ENCODE measurements around the gene DDIT3. TPM values are rescaled to one million over a fixed set of nuclear protein-coding genes. Genes with fewer than 3 reads are reported as not detected.

Gene DDIT3
- total RNA-seq, 4 donors from 2014 or later: 23.3 to 68.8 (median 45.1) TPM

DNA sequence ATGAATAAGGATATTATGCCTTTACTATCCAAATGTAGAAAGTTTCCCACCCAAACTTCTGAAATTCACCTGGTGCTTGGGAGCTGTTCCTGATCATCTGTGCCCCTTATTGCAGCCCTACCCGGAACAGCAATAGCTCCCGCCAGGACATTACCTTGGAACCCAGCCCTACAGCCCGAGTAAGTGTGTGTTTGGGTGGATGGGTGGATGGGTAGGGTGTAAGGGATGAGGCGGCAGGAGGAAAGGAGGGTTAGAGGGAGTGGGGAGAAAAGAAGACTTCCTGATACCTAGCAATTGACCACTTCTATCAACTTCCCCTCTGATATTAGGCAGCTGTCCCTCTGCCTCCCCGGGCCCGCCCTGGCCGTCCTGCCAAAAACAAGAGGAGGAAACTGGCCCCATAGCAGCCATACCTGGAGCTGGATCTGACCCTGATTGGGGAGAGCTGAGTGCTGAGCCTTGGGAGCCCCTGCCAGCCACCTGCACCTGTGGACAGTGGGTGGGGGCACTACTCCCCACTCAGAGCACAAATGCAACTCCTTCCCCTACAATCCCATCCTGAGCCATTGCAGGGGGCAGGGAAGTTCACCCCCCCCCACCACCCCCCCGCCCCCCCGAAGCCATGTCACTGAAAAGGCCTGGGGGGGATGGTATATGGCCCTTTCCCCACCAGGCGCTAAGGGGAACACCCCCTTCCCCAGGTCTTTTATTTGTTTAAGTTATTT lies 8.7 kb upstream of the DDIT3 start:
- TF ChIP-seq, protein P1, sequence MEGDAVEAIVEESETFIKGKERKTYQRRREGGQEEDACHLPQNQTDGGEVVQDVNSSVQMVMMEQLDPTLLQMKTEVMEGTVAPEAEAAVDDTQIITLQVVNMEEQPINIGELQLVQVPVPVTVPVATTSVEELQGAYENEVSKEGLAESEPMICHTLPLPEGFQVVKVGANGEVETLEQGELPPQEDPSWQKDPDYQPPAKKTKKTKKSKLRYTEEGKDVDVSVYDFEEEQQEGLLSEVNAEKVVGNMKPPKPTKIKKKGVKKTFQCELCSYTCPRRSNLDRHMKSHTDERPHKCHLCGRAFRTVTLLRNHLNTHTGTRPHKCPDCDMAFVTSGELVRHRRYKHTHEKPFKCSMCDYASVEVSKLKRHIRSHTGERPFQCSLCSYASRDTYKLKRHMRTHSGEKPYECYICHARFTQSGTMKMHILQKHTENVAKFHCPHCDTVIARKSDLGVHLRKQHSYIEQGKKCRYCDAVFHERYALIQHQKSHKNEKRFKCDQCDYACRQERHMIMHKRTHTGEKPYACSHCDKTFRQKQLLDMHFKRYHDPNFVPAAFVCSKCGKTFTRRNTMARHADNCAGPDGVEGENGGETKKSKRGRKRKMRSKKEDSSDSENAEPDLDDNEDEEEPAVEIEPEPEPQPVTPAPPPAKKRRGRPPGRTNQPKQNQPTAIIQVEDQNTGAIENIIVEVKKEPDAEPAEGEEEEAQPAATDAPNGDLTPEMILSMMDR (IDR thresholded peaks at IDR 0.05; ENCODE audit: low read depth): no peak

DNA sequence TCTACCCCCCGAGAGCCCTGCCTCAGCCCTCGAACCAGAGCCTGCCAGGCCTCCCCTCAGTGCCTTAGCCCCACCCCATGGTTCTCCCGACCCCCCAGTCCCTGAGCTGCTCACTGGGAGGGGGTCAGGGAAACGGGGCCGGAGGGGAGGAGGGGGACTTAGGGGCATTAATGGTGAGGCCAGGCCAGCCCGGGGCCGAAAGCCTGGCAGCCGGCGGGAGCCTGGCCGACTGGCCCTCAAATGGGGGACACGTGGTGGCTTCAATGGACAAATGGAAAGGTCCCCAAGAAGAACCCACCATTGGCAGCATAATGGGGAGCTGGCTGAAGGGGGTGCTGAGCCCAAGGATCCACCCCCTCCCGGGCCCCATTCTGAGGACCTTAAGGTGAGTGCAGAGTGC lies 7.9 kb upstream of the DDIT3 start:
- TF ChIP-seq, protein P1 (IDR thresholded peaks at IDR 0.05; ENCODE audit: low read depth): no peak

DNA sequence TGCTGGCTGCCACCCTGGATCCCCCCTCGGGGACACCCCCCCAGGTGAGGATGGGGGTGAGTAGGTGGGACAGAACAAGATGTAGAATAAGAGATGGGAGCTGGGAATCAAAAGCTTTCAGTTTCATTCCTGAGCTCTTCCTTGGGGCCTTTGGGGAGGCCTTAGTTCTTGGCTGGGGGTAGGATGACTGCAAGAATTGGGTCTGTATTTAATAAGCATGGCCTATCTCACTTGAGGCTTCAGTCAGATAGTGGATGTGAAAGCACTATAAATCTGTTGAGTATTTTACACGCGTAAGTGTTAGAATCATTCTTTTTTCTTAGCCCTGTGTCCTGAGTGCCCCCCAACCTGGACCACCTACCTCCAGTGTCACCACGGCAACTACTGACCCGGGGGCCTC lies 6.9 kb upstream of the DDIT3 start:
- TF ChIP-seq, protein P1 (IDR thresholded peaks at IDR 0.05; ENCODE audit: low read depth): no peak

DNA sequence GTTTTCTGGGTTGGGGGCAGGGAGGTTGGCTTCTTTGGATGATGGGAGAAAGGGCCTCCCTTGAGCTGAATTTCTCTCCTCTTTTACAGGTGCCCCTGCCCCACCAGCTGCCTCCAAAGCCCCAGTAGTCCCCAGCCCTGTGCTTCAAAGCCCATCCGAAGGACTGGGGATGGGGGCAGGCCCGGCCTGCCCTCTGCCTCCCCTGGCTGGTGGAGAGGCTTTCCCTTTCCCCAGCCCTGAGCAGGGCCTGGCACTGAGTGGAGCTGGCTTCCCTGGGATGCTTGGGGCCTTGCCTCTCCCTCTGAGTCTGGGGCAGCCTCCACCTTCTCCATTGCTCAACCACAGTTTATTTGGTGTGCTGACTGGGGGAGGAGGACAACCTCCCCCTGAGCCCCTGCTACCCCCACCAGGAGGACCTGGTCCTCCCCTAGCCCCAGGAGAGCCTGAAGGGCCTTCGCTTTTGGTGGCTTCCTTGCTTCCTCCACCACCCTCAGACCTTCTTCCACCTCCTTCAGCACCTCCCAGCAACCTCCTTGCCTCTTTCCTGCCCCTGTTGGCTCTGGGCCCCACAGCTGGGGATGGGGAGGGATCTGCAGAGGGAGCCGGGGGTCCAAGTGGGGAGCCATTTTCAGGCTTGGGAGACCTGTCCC lies 6.3 kb upstream of the DDIT3 start:
- TF ChIP-seq, protein P1 (IDR thresholded peaks at IDR 0.05; ENCODE audit: low read depth): no peak

DNA sequence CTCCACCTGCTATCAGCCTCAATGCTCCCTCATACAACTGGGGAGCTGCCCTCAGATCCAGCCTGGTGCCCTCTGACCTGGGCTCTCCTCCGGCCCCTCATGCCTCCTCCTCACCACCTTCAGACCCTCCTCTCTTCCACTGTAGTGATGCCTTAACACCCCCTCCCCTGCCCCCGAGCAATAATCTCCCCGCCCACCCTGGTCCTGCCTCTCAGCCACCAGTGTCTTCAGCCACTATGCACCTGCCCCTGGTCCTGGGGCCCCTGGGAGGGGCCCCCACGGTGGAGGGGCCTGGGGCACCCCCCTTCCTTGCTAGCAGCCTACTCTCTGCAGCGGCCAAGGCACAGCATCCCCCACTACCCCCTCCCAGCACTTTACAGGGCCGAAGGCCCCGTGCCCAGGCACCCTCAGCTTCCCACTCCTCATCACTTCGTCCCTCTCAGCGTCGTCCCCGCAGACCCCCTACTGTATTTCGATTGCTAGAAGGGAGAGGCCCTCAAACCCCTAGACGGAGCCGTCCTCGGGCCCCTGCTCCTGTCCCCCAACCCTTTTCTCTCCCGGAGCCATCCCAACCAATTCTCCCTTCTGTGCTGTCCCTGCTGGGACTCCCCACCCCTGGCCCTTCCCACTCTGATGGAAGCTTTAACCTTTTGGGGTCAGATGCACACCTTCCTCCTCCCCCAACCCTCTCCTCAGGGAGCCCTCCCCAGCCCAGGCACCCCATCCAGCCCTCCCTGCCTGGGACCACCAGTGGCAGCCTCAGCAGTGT lies 5.5 kb upstream of the DDIT3 start:
- TF ChIP-seq, protein P1 (IDR thresholded peaks at IDR 0.05; ENCODE audit: low read depth): no peak

DNA sequence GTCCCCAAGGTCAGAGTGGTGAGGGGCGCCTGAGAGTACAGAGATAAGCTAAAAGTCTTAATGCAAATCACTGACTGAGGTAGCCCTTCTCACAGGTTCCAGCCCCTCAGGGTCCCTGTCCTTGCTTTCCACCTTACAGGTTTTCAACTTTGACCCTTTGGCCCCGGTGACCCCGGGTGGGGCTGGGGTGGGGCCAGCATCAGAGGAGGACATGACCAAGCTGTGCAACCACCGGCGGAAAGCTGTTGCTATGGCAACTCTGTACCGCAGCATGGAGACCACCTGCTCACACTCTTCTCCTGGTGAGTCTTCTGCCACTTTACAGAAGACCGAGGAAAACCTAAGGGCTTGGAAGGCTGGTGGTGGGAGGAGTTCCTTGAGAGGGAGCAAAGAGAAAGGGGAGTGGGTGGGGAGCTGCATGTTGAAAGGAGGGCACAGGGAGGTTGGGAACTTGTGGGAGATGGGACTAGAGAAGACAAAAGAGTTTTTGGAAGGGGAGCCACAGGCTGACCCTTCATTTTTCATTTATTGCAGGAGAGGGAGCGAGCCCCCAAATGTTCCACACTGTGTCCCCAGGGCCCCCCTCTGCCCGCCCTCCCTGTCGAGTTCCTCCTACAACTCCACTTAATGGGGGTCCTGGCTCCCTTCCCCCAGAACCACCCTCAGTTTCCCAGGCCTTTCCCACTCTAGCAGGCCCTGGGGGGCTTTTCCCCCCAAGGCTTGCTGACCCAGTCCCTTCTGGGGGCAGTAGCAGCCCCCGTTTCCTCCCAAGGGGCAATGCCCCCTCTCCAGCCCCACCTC lies 4.7 kb upstream of the DDIT3 start:
- TF ChIP-seq, protein P1 (IDR thresholded peaks at IDR 0.05; ENCODE audit: low read depth): no peak
